Stimulated activated CD8-positive, alpha-beta memory T cell treated with anti-CD3 and anti-CD28 coated beads, Interleukin-2, amount 100 ng/mL, for 48 hours (primary cell): ENCODE measurements around the gene PEMT.

Experiments
- DNase-seq, 2 donors: peaks; one replicate each; pipeline ENCODE4 v3.0.0-alpha.2; 2020; ENCODE audit warnings: low read depth in 2 of 2

PEMT gene

DNA sequence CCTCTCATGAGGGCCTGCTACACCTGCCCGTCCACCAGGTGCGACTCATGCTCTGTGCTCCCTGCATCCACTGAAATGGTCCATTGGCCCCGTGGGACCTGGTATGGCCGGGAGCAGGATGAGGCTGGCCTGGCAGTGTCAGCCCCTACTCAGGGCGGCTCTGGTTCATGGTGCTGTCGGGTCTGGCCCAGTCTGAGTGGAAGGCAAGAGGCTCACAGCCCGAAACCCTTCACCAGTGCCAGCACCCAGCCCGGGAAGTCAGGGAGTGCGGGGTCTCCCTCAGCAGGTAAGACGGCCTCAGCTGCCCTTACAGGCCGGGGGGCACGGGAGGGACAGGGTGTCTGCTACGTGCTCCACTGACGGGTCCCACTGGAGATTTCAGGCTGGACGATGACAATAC, 54.8 kb downstream of the PEMT start:
- DNase-seq = no peak

DNA sequence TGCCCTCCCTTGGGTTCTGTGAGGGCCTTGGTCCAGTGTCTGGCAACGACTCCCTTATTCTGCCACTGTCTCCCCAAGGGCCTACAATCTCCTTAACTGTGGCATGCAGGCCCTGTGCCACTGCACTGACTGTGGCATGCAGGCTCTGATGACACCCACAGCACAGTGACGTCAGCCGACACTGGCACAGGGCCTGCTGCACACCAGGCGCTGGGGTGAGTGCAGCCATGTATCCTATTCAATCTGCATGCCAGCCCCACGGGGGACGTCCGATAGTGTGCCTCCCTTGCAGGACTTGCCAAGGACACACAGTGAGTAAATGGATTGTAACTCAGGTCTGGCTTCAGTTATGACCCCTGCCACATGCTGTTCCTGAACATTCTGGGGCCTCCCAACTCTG, 55.6 kb downstream of the PEMT start:
- DNase-seq = no peak

DNA sequence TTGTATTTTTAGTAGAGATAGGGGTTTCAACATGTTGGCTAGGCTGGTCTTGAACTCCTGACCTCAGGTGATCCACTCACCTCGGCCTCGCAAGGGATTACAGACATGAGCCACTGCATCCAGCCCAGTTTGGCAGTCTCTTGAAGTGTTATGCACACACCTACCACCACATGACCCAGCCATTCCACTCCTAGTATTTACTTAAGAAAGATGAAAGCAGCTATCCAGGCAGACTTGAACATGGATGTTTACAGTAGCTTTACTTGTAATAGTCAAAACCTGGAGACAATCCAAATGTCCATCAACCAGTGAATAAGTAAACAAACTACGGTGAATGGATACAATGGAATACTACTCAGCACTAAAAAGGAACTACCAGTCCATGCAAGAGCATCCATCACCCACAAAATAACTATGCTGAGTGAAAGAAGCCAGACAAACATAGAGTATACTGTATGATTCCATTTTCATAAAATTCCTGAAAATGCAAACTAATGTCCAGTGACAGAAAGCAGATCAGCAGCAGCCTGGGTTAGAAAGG, 57.5 kb downstream of the PEMT start:
- no peak for DNase-seq

DNA sequence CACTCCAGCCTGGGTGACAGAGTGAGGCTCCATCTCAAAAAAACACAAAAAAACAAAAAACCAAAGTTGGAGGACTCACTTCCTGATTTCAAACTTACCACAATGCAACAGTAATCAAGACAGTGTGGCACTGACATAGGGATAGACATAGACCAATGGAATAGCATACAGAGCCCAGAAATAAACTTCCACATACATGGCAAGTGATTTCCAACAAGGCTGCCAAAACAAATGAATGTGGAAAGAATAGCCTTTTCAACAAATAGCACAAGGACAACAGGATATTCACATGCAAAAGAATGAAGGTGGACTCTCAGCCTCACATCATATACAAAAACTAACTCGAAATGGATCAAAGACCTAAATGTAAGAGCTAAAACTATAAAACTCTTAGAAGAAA, 58.5 kb downstream of the PEMT start:
- no peak for DNase-seq

DNA sequence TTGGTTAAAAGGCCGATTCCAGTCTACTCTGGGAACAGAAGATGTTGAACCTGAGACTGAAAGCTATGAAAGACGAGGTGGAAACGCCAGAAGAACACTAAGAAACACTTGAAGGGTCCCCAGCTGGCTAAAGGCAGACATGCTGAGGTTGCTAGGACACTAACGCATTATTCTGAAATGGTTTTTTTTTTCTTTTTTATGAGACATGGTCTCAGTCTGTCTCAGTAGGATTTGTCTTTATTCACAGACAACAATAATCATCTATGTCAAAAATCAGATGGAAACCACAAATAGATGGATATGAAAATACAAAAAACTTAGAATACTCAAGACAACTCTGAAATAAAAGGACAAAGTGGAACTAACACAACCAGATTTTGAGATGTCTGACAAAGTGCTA, 60.4 kb downstream of the PEMT start:
- no peak for DNase-seq

DNA sequence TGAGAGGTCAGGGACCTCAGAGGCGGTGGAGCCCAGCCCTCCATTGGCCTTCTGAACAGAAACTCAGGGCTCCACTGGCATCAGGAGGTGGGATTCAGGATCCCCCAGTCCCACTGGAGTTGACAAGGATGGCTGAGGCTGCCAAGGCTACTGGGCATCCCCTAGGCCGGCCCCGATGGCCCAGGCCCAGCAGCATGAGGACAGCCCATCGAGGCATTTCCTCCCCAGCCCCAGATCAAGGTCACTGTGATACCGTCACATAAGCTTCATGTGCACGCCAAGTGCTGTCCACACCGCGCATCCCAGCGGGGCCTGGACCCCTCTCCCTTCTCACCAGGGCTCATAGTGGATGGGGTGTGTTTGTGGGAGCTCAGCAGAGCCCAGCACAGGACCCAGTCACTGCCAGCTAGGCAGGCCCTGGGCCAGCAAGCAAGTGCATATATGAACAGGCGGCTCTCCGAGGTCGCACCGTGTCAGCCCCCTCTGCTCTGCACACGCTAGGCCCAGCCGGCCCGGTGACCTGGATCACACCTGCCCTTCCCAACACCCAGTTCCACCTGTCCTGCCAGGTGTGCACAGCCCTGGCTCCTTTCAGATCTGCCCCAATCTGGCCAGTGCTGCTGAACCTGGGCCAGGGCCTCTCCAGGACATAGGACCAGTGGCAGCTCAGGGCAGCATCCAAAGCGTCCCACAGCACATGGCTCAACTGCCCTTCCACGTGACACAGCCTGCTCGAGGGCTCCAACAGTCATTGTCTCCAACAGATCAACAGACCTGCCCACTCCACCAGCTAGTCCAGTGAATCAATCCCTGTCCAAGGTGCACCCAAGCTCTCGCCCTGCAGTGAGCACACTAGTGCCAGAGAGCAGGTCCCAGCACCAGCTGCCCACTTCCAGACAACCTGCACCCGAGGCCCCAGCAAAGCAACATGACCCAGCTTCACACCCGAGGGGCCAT, 62.5 kb downstream of the PEMT start:
- DNase-seq = no peak

DNA sequence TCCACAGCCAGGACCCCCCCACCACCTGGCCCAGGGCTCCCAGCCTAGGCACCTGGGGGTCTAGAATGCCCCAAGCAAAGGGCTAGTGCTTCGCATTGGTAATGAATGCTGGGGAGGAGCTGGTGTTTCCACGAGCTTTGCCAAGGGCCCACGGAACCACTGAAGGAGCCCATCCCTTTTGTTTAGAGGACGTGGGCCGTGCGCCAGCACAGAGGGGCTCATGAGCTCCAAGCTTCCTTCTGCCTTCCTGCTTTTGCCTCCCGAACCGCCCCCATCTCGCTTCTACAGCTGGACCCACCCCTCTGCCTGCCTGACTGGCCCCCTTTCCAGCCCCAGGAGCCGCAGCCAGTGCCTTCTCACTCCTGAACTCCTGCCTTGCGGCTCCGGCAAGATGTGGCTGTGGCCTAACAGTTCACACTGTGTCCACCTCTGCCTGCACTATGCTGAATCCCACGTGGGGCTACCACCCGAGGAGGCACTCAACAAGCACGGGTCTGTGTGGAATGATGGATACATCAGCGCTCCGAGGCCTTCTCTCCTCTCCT, 63.5 kb downstream of the PEMT start:
- DNase-seq = no peak

DNA sequence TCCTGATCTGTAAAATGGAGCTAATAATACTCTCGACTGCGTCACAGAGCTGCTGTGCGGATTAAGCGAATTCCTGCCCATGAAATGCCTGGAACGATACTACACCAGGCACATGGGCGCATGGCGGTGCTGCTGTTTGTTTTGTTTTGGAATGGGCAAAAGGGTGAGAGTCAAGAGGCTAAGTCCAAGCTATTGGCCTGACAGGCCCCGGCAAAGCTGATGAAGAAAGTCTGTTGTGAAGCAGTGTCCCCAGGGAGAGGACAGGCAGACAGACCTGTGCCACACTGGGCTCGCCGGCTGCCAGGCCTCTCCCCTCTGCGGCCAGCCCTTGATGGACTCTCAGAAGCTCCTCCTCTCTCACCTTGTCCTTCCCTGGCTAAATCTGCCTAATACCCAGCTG, 64.0 kb downstream of the PEMT start:
- DNase-seq = no peak

DNA sequence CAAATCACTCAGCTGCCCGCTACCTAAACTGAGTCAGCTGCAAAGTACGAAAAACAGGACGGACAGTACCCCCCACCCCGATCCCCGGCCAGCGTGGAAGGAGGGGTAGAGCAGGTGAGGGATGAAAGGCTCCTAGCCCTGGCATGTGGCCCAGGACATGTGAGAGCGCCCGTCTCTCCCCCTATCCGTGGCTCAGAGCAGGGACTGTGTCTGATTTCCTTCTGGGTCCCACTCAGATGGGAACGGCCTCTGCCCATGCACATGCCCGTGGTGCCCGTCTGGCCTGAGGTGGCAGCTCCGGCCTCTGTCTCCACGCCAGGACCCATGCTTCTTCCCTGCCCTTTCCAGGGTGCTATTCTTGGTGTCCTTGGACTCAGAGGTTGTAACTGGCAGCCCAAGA, 65.1 kb downstream of the PEMT start:
- DNase-seq = no peak

DNA sequence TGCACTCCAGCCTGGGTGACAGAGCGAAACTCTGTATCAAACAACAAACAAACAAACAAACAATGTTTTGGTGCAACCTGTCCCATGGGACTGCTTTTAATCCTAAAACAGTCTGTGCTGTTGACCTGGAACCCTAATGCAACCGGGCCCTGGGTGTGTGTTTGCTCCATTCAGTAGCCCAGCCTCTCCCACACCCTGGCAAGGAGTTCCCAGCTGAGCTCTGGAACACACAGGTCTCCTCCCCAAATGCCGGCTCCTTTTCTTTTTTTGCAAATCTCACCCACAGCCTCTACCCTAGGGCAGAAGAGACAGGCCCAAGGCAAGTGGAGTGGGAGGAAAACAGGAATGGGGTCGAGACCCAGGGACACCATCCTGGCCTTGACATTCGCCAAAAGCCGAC, 65.6 kb downstream of the PEMT start:
- no peak for DNase-seq

DNA sequence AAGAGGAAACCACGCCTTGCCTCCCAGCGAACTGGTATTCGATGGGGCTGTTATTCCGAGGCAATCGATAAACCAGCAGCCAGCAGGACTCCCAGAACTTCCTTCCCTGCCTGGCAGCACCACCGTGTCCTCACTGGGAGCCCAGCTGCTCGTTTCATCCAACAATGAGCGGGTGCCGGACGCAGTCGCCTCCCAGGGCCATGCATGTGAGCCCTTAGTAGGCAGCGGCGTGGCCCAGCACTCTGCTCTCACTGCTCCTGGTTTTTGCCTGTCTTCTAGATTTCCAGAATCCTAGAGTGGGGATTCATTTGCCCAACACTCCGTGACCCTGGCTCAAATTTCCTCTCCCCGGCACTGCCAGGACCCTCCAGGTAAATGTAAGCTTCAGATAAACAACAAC, 66.2 kb downstream of the PEMT start:
- no peak for DNase-seq

DNA sequence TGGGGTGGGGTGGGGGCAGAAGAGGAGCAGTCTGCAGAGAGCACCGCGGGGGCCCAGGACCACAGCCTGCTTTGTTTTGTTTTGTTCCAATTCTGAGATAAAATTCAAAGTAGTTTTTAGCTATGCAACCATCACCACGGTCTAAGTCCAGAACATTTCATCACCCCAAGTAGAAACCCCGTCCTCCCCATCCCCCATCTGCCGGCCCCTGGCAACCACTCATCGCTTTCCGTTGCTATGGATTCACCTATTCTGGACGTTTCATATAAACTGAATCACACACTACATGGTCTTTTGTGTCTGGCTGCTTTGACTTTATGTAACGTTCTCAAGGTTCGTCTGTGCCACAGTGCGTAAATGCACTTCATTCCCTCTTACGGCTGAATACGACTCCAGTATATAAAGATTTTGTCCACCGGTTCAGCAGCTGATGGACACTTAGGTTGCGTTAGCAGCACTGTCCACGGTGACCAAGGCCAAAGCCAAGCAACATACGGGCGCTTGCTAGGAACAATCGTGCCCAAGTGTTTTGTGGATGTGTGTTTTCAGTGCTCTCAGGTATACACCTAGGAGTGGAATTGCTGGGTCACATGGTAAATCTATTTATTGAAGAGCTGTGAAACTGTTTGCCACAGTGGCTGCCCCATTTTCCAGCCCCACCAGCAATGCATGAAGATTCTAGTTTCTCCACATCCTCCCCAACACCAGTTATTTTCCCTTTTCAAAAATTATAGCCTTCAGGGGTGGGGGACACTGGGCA, 67.6 kb downstream of the PEMT start:
- DNase-seq = no peak

DNA sequence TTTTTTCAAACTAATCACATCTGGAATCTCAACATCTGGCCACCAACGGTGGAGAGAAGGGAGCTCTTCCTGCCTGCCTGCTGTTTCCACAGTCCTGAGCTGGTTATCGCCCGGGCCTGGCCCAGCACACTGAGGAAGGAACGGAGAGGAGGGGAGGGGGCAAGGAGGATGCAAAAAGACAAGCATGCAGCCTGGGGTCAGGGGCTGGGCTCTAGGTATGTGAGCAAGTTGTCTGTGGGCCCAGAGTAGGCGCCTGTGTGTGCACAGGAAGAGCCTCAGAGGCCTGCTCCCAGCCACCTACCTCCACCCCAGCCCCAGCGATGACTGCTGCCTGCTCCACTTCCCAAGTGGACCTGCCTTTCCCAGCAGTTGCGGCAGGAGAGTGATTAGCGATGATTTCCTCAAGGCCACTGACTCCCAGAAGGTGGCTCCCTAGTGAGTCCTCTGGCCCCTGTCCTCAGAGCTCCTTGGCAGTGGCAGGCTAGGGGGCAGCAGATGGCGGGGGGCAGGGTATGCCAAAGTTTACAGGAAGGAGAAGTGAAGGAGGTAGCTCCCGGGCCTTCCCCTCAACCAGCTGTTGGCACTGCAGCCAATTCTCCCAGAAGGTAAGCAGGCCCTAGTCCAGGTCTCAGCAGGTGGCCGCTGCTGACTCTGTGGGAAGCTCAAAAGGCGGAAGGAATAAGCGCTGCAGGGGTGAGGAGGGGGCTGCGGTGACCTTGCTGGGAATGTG, 68.3 kb downstream of the PEMT start:
- no peak for DNase-seq

DNA sequence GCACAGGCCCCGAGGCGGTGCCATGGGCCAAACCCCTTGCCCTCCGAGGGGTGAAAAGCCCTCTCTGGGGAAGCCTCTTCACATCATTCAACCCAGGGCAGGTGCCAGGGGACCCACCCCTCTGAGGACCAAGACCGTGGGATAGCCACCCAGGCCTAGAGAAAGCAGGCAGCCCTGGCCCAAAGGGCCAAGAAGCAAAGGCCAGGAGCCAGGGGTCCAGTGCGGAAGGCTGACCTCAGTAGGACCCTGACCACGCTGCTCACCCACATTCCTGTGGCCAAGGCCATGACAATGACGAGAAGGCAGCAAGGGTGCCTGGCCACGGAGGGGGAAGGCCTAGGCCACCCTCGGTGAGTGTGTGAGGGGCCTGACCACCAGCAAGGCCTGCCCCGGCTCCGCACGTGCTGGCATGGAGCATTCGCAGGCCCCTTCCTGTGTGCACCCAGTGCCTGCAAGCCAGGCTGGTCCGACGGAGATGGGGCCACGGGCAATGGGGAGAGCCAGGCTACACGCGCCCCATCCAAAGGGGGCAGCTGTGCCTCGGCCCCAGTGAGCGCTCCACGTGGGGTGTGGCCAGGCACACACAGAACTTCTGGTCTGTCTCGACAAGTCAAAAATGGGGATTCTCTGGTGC, 70.8 kb downstream of the PEMT start:
- DNase-seq = no peak

DNA sequence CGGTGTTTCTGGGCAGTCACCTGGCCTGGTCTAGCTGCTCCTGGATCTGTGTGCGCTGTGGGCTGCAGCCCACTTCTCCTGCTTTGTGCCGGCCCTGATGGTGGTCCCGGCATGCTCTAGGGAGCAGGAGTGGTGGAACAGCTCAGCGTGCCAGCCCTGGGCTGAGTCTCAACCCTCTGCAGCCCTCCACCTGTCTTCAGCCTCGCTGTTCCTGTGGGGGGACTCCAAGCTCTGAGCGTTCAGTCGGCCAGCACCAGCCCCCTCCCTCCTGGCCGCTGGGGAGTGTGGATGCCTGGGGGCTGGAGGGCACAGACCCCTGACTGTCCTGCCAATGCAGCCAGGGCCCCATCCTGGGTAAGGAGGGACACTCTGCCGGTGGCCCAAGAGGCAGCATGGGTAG, 71.6 kb downstream of the PEMT start:
- DNase-seq = no peak

DNA sequence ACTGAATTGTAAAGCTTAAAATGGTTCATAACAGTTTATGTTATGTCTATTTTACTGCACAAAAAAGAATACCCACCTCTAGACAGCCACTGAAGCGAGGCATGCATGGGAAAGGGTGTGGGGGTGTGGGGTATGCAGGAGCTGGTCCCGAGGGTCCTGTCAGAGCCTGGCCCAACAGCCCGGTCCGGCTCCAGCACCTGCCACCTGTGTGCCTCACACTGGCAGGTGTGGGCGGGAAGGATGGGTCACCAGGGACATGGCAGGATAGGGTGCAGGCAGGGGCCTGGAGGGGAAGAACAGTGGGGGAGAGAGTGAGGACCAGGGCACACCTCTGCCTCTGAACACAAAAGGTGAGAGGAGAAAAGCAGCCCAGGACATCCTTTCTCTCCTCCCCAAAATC, 72.6 kb downstream of the PEMT start:
- no peak for DNase-seq

DNA sequence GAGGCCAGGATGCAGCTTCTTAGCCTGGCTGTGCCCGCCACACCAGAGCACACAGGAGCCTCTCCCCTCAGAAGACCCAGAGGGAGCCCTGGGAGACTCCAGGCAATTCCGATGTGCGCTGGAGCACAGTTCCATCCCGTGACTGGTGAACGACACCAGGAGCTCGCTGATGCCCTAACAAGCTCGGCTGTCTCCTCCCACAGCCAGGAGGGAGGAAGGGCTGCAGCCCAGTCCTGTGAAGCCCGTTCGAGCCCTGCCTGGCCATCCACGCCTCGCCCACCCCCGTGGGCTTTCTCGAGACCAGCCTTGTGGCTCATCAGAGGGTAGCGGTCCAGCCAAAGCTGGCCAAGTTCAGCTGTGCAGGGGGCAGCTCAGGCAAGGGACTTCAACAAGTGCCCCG, 73.5 kb downstream of the PEMT start:
- no peak for DNase-seq

DNA sequence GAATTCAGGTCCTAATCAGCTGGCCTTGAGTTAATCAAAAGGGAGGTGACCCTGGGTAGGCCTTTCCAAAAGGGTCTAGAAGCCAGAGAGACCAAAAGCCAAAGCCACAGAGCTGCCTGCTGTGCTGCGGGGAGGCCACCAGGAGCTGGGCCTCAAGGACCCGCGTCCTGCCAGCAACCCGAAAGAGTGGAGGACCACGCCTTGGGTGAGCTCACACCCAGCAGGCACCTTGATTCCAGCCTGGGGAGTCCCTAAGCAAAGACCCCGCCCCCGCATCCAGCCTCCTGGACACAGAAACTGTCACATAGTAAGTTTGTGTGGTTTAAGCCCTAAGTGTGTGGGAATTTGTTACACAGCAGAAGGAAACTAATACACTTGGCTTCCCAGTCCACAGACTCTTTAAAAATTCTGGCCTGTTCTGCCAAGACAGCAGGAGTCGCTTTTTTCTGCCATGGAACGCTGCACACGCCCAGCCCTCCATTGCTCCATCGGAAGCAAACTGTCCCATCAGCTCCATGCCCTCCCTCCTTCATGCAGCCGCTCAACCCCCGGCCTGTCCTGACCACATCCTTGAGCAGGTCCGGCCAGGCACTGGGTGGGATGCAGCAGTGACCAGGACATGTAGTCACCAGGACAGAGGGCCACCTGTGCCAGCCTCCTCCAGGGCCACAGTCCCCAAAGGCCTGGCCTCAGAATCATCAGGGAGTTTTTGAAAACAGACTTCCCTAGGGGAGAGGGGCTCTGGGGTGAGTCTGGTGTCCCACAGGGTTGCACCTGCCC, 74.4 kb downstream of the PEMT start:
- DNase-seq = no peak

DNA sequence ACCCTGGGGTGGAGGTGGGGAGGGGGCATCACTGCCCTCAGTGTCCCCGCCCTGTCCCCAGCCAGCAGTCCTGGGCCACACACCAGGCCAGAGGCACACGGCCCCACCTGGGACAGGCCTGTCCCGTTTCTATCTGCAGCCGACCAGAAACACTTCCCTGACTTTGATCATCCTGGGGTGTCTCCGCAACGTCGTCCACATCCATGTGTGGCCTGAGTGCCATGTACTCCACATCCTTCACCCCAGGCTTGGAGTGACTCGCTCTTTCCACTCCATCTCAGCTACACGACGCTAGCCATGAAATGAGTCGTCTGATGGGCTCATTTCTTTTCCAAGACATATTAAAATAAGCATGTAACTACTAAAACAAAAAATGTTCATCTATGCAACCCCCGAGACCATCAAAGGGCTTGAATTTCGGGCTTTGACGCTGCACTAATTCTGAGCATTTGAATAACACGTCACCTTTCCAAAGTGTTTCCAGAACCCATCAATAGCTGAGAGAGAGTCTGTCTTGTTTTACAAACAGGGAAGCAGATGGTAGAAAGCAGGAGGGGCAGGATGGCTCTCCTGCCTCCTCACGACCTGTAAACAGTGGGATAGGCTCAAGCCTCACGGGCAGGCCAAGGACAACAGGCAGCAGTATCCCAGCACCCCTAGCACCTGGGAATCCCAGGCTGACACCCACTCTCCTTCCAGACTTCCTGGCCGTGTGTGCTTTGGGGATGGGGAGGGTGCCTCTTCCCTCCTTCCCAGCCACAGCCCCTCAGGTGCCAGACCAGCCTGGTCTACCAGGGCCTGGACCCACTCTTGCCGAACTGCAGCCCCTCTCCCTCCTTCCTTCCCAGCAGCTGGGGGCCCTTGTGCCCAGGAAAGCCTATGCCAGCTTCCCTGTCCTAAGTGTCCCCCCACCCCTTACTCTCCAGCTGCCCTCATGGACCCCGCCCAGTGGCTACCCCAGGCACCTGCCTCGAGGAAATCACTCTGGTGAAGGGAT, 75.3 kb downstream of the PEMT start:
- DNase-seq = no peak
